ENCODE measurements around the gene CCDC83. TPM values are rescaled to one million over a fixed set of nuclear protein-coding genes. Genes with fewer than 3 reads are reported as not detected.
A peak's percentile ranks its signal among the peaks of the same experiment; 100 is the strongest.

The CCDC83 gene
- polyA plus RNA-seq, 3 donors: not detected

GRCh38 chr11:85967457-85967856, 112.3 kb downstream of the CCDC83 start:
- Mint-ChIP-seq H3K27me3 (ENCODE audit: low read depth in 3 of 3) (no peaks in the 10 kb centered on the region), H3K27ac (peak overlapping the region in 1 of 7 donors; percentile 59), H3K9me3 (no peaks in the 10 kb centered on the region), H3K36me3 (peaks cover 85 to 93% of the 10 kb centered on the region in 2 donors), H3K4me1 (no peaks in the 10 kb centered on the region), H3K4me3 (no peak overlapping the region)
- no peak overlapping the region for H3K27ac ChIP-seq (ENCODE audit: low read depth in 1 of 2, low read length in 2 of 2)
- H3K4me3 ChIP-seq (replicated peaks in 1 of 3; ENCODE audit: low read depth in 2 of 3, low read length in 3 of 3): no peak overlapping the region
- no peaks in the 10 kb centered on the region for H3K9me3 ChIP-seq (replicated peaks in 1 of 2; ENCODE audit: control insufficient read depth in 1 of 2, insufficient read depth in 1 of 2, low read length in 2 of 2)
- 100% methylated on average over 3 of the region's 5 CpGs for WGBS (ENCODE audit: insufficient coverage)
- DNase-seq: no peak
- H3K27me3 ChIP-seq (ENCODE audit: control insufficient read depth in 2 of 2, insufficient read depth in 2 of 2, low read length in 2 of 2): no peaks in the 10 kb centered on the region
- H3K4me1 ChIP-seq (ENCODE audit: control insufficient read depth in 1 of 2, insufficient read depth in 2 of 2, low read length in 2 of 2): no peaks in the 10 kb centered on the region
- peaks cover 96% of the 10 kb centered on the region for H3K79me2 ChIP-seq (ENCODE audit: insufficient read depth, low read length)
- H2AFZ ChIP-seq (ENCODE audit: insufficient read depth, low read depth, low read length, poor library complexity, severe bottlenecking): no peak overlapping the region
- H3K4me2 ChIP-seq (replicated peaks; ENCODE audit: extremely low read depth, low read length, poor library complexity, severe bottlenecking): no peak overlapping the region
- no peak for TF ChIP-seq CTCF (IDR thresholded peaks at IDR 0.05)
- H3K9ac ChIP-seq (ENCODE audit: insufficient read depth, low read length, poor library complexity, severe bottlenecking): no peak overlapping the region
- peaks cover 97 to 100% of the 10 kb centered on the region in 2 donors for H3K36me3 ChIP-seq (replicated peaks in 1 of 2; ENCODE audit: control insufficient read depth in 1 of 2, insufficient read depth in 2 of 2, low read length in 2 of 2)
- peaks cover 100% of the 10 kb centered on the region for H4K20me1 ChIP-seq (ENCODE audit: insufficient read depth, low read length)
- intact Hi-C loops (cut with micrococcal nuclease): loop anchor here in 1 of 2 donors (10.0 kb wide), 1 partner anchor 47 kb away; no protein-coding TSS in a partner anchor

Other genes starting within 250 kb of the CCDC83 start
- gene DLG2, start 228.0 kb upstream of the CCDC83 start, polyA plus RNA-seq: under 1 TPM in 2 of 3 donors, not detected in 1; 0.24 to 0.39 TPM
- gene TMEM126B, start 226.8 kb upstream of the CCDC83 start, polyA plus RNA-seq: 10 to 100 TPM; 24.7 to 44.3 (median 41.1) TPM
- 10 to 100 TPM; 23.9 to 71.3 (median 71.1) TPM for gene TMEM126A, start 207.4 kb upstream of the CCDC83 start, polyA plus RNA-seq
- gene CREBZF, start 190.3 kb upstream of the CCDC83 start, polyA plus RNA-seq: 10 to 100 TPM in 1 of 3 donors, 1 to 10 TPM in 2; 3.1 to 35.4 (median 3.9) TPM
- not detected for gene CCDC89, start 169.2 kb upstream of the CCDC83 start, polyA plus RNA-seq
- under 1 TPM; 0.30 to 0.48 (median 0.34) TPM for gene SYTL2, start 44.2 kb upstream of the CCDC83 start, polyA plus RNA-seq
- gene PICALM, start 213.7 kb downstream of the CCDC83 start, polyA plus RNA-seq: 100 to 1,000 TPM in 1 of 3 donors, 10 to 100 TPM in 2; 62.4 to 241 (median 81.0) TPM